Activated CD4-positive, alpha-beta T cell treated with anti-CD3 and anti-CD28 coated beads, Interleukin-2, Interleukin-4, amounts not matched to agents 100 ng/mL and 50 ng/mL, durations not matched to agents 16 hours and 8 hours (primary cell): ENCODE data around the gene TMEM150A.
"Not testable (repeated sequence)": the region's sequence is repeated elsewhere in the genome, so short reads cannot be mapped to it uniquely, and the experiment has no call there.

Experiments
- DNase-seq: peaks from one replicate; pipeline ENCODE4 v3.0.0-alpha.2; 2020; ENCODE audit warnings: low spot score

TMEM150A gene

GRCh38 chr2:85564144-85564563, 38.3 kb downstream of the TMEM150A start:
- no peak for DNase-seq

GRCh38 chr2:85561280-85562212, 41.0 kb downstream of the TMEM150A start, which contains the start of gene GGCX:
TSS of gene GGCX (minus strand) at chr2:85561493. CDS start at chr2:85561428, 65 bp downstream.
- peak; percentile 97 for DNase-seq

GRCh38 chr2:85560812-85561279, 41.7 kb downstream of the TMEM150A start:
- DNase-seq: no peak

GRCh38 chr2:85560403-85560726, 42.1 kb downstream of the TMEM150A start:
- not testable (repeated sequence) for DNase-seq

- no peak for DNase-seq
Observed at GRCh38 chr2:85558160-85558559, 44.3 kb downstream of the TMEM150A start.

- DNase-seq: no peak
Observed at GRCh38 chr2:85557130-85557529, 45.4 kb downstream of the TMEM150A start.

- no peak for DNase-seq
Observed at GRCh38 chr2:85554980-85555612, 47.4 kb downstream of the TMEM150A start.

GRCh38 chr2:85553184-85553583, 49.3 kb downstream of the TMEM150A start:
- no peak for DNase-seq

GRCh38 chr2:85551698-85552678, 50.5 kb downstream of the TMEM150A start:
- peak; percentile 88 for DNase-seq

- no peak for DNase-seq
Observed at GRCh38 chr2:85550486-85550885, 52.0 kb downstream of the TMEM150A start.

- DNase-seq: no peak
Observed at GRCh38 chr2:85549826-85550225, 52.7 kb downstream of the TMEM150A start.

GRCh38 chr2:85549095-85549494, 53.4 kb downstream of the TMEM150A start:
- DNase-seq: no peak

GRCh38 chr2:85548608-85548900, 53.9 kb downstream of the TMEM150A start:
- no peak for DNase-seq
